NCI-H146 treated with DMSO at 0.1 percent for 48 hours (cell line): ENCODE data around the gene FMN1.

Experiments
- DNase-seq: peaks from one replicate; lab custom pipeline; 2025; ENCODE audit not compliant: unreplicated experiment; lab: John Stamatoyannopoulos, UW

FMN1 gene

GRCh38 chr15:33155691-33156420 is 38.7 kb downstream of the FMN1 start:
- no peak for DNase-seq

- no peak for DNase-seq
Observed at GRCh38 chr15:33154351-33155166, 40.0 kb downstream of the FMN1 start.

- no peak for DNase-seq
Observed at GRCh38 chr15:33153548-33153947, 41.0 kb downstream of the FMN1 start.

GRCh38 chr15:33152502-33153109 is 41.9 kb downstream of the FMN1 start:
- DNase-seq = no peak

- no peak for DNase-seq
Observed at GRCh38 chr15:33150971-33151370, 43.5 kb downstream of the FMN1 start.

GRCh38 chr15:33150431-33150941 is 44.0 kb downstream of the FMN1 start:
- no peak for DNase-seq

- no peak for DNase-seq
Observed at GRCh38 chr15:33149919-33150318, 44.6 kb downstream of the FMN1 start.

- DNase-seq = no peak
Observed at GRCh38 chr15:33148129-33148751, 46.3 kb downstream of the FMN1 start.

- no peak for DNase-seq
Observed at GRCh38 chr15:33146051-33146450, 48.5 kb downstream of the FMN1 start.

GRCh38 chr15:33145447-33145846 is 49.1 kb downstream of the FMN1 start:
- DNase-seq = no peak

GRCh38 chr15:33142708-33143107 is 51.8 kb downstream of the FMN1 start:
- no peak for DNase-seq

GRCh38 chr15:33138000-33138399 is 56.5 kb downstream of the FMN1 start:
- DNase-seq = no peak

GRCh38 chr15:33137101-33137500 is 57.4 kb downstream of the FMN1 start:
- no peak for DNase-seq

- DNase-seq = no peak
Observed at GRCh38 chr15:33136353-33136752, 58.2 kb downstream of the FMN1 start.

GRCh38 chr15:33135355-33135781 is 59.1 kb downstream of the FMN1 start:
- no peak for DNase-seq

- DNase-seq = no peak
Observed at GRCh38 chr15:33132722-33133345, 61.7 kb downstream of the FMN1 start.

- DNase-seq = no peak
Observed at GRCh38 chr15:33132233-33132580, 62.3 kb downstream of the FMN1 start.

GRCh38 chr15:33131552-33132232 is 62.8 kb downstream of the FMN1 start:
- DNase-seq = no peak

- DNase-seq = no peak
Observed at GRCh38 chr15:33126559-33127290, 67.8 kb downstream of the FMN1 start.
